NCI-H460 (cell line): ENCODE results near the gene FAM210A. TPM values are rescaled to one million over a fixed set of nuclear protein-coding genes. Genes with fewer than 3 reads are reported as not detected.

Experiments used
- small RNA-seq, 2 experiments: library from RNA; depleted of rRNA; stranded (forward); fragments of <200 nt; gene quantifications; one replicate each; pipeline ENCODE3, GENCODE V24; 2014
- total RNA-seq: library from RNA; depleted of rRNA; stranded (reverse); fragments of >200 nt; shearing (Covaris generic); gene quantifications from 2 replicates; pipeline ENCODE4 v1.2.3, GENCODE V29; 2014; rRNA removed

FAM210A gene
- total RNA-seq, 1 experiment from 2014 or later, result 20.3 TPM

Small RNA genes within 50 kb of the gene (small RNA-seq; reads per million reads assigned to genes)
- gene AP001525.1, result 0 reads per million in 2 experiments
- gene RN7SL362P, result 0 reads per million in 2 experiments

Other genes with a start within 250 kb of the FAM210A start
- gene RNMT, start 115 bp upstream of the FAM210A start, total RNA-seq, result 29.0 and 30.1 TPM in 2 replicates
- gene MC5R, start 97.6 kb upstream of the FAM210A start, total RNA-seq, result not detected in 2 replicates
- gene MC2R, start 189.0 kb upstream of the FAM210A start, total RNA-seq, result not detected in 2 replicates